HL-60/S4 (cell line): ENCODE data around the gene KRT26.

Source experiments
- in situ Hi-C: fragments of 300-500 bp; cut with MboI; formaldehyde crosslinking; loops from 2 replicates; pipeline ENCODE4 v1.14.3; 2022; ENCODE audit warnings: low sequenced_read_pairs

Gene KRT26

DNA sequence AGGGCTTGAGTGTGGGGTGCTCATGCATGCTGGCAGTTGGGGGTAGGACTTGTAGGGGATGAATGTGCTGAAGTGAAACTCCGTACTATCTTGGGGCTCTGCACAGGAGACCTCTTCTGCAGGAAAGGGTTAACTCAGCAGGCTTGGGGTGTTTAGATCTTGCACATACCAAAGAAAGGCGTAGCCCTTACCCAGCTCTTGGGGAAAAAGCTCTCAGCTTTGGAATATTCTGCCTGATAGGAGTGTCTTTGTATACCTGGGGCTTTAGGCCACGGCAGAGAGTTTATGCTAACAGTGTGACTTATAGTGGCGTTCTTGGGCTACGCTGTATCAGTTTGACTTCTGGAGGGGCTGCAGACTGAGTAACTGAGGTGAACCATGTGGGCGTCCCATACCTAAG, 38.0 kb downstream of the KRT26 start:
- in situ Hi-C loops: no loop called here

DNA sequence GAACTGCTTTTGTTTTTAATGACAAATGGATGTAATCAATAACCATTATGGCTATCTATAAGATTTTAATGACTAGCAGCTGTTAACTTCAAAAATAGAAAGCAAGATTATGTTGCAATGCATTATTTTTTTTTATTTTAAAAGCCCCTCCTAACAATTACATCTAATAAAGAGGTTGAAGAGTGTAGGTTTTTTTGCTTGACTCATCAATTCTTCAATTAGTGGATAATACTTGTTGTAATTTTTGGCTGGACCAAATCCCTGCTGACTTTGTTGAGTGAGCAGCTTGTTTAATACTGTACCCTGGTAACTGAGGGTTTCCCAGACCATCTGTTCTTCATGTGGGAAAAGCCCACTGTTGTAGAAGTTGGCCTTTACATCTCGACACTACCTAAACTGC, 41.0 kb downstream of the KRT26 start:
- in situ Hi-C loops: no loop called here

DNA sequence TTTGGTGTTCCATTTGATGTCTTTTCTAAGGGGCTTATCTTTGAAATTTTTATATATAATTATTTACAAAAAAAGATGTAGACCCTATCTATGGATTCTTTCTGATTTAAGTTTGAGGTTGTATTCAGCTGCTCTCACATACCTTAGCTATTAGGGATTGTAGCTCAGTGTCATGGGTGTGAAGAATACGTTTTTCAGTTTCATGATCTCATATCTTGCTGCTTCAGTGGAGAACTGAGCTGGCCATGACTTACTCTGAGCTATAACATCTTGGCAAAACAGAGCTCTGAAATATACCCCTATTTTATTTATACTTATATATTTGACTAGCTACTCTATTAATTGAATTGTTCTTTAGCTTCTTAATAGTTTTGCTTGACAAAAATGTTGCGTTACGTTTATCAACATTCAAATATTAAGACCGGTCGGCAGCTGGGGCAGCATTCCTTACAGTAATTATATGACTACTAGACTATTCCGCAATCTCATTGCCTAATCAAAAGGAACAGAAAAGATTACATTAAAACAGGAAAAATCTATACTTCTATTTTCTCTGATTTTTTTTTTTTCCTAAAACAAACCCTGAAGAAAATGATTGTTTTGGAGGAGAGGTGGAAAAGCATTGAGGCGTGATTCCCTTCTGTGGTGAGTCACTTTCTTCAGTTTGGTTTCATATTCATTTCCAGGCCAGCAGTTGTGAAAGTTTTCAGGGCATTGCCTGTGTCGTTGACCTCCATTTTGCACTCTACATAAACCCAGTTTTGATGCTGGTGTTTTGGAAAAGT, 44.4 kb downstream of the KRT26 start:
- in situ Hi-C loops: no loop called here

DNA sequence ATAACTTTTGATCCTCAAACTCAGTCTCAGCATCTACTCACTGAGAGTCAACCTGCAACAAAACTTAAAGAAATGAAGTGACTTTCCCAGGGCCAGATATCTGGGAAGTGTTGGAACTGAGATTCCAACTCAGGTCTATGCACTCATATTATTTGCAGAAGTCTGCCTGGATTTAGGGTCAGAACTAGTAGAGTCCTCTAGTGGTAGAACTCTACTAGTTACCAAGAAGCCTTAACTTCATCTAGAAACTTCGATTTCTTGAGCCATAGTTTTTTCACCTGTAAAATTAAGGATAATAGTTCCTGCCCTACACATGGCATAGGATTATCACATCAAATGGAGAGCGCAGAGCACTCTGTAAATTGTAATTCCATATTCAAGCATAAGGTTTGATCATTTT, 45.1 kb downstream of the KRT26 start:
- in situ Hi-C loops: no loop called here

DNA sequence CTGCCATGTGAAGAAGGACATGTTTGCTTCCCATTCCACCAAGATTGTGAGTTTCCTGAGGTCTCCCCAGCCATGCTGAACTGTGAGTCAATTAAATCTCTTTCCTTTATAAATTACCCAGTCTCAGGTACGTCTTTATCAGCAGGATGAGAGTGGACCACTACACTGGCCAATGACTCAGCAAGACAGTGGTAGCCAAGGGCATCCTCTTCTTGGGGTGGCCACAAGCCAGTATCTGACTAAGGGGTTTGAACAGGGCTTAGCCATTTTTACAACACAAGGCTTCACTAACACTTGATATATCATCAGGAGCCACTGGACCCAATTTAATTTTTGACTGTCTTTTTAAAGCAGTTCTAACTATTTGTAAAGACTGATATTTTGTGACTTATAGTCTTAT, 47.3 kb downstream of the KRT26 start:
- in situ Hi-C loops: no loop called here

DNA sequence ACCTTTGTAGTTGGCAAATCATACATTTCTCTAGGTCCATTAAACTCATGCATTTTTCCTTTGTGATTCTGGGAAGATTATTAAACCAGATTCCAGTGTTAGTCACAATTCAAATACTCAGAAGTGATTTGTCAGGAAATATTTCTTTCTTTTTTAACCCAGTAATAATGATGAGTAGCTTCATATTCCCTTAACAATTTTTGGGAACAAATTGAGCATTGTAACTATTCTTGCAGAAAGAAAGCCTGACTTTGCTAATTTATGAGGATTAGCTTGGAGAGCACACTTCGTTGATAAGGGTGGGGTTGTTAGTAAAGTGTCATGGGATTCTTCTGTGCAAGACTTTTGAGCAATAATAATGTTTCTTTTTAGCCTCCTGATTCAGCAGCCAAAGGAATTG, 49.8 kb downstream of the KRT26 start:
- in situ Hi-C loops: no loop called here

DNA sequence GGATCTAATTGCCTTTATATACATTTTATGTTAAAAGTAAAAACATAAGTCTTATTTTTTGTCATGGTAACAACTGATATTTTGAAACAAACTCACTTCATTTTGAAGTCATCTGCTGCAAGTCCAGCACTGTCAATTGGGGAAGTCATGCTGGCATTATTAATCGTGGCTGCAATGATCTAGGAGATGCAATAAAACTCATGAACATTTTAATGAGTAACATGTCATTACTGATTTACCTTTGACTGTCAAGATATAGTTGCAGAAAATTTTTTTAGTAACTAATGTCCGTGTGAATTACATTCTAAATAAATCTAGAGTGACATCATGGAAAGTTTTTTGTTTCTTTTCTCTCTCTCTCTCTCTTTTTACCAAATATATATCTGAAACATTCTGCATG, 51.1 kb downstream of the KRT26 start:
- in situ Hi-C loops: no loop called here

DNA sequence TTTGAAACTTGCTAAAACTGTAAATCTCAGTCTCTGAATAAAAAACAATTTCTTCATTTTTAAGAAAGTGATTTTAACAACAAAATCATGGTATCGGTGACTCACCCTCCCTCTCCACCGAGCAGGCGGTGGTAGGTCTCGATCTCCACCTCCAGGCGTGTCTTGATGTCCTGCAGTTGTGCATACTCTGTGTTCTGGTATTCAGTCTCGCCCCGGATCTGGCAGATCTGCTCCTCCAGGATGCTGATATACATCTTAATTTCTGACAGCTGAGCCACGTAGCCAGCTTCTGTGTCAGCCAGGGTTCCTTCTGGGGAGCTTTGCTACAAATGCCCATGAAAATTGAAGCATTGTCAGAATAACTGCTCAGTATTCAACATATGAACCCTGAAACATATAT, 53.1 kb downstream of the KRT26 start:
- in situ Hi-C loops: no loop called here

DNA sequence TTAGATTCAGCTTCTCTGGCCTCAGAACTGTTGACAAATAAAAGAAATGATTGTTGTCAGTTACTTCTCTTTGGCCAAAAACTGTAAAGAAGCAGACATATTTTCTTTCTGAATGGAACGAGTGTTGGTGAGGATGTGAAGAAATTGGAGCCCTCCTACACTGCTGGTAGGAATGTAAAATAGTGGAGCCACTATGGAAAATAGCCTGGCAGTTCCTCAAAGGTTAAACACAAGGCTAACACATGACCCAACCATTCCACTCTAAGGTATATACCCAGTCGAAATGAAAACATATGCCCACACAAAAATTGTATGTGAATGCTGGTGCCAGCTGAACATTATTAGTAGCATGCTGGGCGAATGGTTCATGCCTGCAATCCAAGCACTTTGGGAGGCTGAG, 54.2 kb downstream of the KRT26 start:
- in situ Hi-C loops: no loop called here
